Measurements from ENCODE around the gene NR3C1. TPM values are rescaled to one million over a fixed set of nuclear protein-coding genes. Genes with fewer than 3 reads are reported as not detected.

The NR3C1 gene
- total and polyA plus RNA-seq, 2 of the 13 experiments (the other 11 are each of a cell fraction or from before 2014, with no cell fraction given), result 10.0 to 24.3 TPM

DNA sequence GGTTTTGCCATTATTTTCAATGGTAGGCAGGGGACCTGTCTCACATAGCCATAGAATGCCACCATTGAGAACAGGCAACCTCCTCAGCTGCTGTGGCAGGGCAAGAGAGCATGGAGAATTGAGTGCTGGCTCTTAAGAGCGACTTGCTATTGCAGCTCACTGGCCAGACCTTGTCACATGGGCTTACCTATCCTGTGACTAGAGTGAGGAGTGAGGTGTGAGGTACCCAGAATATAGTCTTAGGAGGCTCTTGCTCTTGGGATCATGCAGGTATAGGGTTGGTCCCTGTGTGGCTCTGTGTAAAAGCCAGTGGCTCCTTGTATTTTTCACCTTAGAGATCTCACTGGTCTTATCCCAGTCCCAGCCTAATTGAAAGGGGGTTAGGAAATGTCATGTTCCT, 39.8 kb upstream of the NR3C1 start:
- no peak overlapping the region for H3K9ac ChIP-seq (ENCODE audit: insufficient read depth, low read depth, low read length)
- CTCF ChIA-PET (ENCODE audit: low intra/inter-chr PET ratio, low total read pairs), result no interaction called here
- no peaks in the 10 kb centered on the region; a peak in 1 of 5 replicates for H3K27me3 ChIP-seq (ENCODE audit: control insufficient read depth in 1 of 2, insufficient read depth in 2 of 2, low read length in 2 of 2)
- no TSS peak for BruUV-seq (replicated peaks)
- no peaks in the 10 kb centered on the region for H3K4me1 ChIP-seq (ENCODE audit: insufficient read depth, low read length)
- in situ Hi-C loops (cut with HindIII; ENCODE audit: extremely low pct_ligation_motif_present, low pct_unique_long_range_greater_than_20kb) (loop anchor here (25.0 kb wide), 1 partner anchor 369 kb away; the partner anchor contains the start of gene HMHB1), intact Hi-C loops (cut with micrococcal nuclease; ENCODE audit: unreplicated experiment) (no loop called here)
- TF ChIP-seq GZF1 (CRISPR knock-in tag; IDR thresholded peaks at IDR 0.05) (no peak), MTA1 (CRISPR knock-in tag; IDR thresholded peaks at IDR 0.05; ENCODE audit: borderline replicate concordance) (no peak)
- ATAC-seq, result no peak
- H3K36me3 ChIP-seq (replicated peaks in 1 of 2; ENCODE audit: control insufficient read depth in 1 of 2, insufficient read depth in 2 of 2, low read length in 2 of 2), result no peaks in the 10 kb centered on the region
- H2AFZ ChIP-seq (ENCODE audit: low read length), result no peak overlapping the region
- 0% methylated on average over 1 of the region's 1 CpG for WGBS (ENCODE audit: low lambda C conversion rate)
- H3K4me3 ChIP-seq (replicated peaks in 1 of 3; ENCODE audit: insufficient read depth in 1 of 3, low read depth in 2 of 3, low read length in 3 of 3), result no peak overlapping the region
- no peak for DNase-seq (ENCODE audit: low spot score)
- no peak overlapping the region for H3K4me2 ChIP-seq (ENCODE audit: low read depth, low read length)
- no peak for FAIRE-seq
- H3K79me2 ChIP-seq (ENCODE audit: insufficient read depth, low read length), result no peaks in the 10 kb centered on the region
- POLR2A ChIA-PET, result no interaction called here
- H3K9me3 ChIP-seq (ENCODE audit: low read length), result no peaks in the 10 kb centered on the region
- H4K20me1 ChIP-seq (ENCODE audit: insufficient read depth, low read length), result no peaks in the 10 kb centered on the region
- H3K27ac ChIP-seq (ENCODE audit: extremely low read length, insufficient read depth, low read length), result no peak overlapping the region

DNA sequence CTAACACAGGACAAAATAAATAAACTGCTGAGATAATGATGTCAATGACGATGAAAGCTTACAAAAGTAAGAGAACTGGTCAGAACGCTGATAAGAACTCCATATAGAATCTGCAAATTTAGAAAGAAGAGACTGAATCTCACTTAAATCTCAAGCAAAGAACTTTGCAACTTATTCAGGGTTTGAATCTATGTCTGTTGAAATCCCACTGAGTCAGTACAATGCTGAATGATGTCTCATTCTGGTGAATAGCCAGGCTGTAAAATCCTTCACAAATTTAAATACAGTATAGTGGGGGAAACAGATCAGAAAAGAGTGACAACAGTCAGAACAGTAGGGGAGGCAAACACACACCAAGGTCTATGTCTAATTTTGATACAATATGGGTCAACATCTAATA, 38.9 kb upstream of the NR3C1 start:
- BruUV-seq (replicated peaks), result no TSS peak
- Histone ChIP-seq H3K36me3 (replicated peaks in 1 of 2; ENCODE audit: control insufficient read depth in 1 of 2, insufficient read depth in 2 of 2, low read length in 2 of 2) (no peaks in the 10 kb centered on the region), H3K79me2 (ENCODE audit: insufficient read depth, low read length) (no peaks in the 10 kb centered on the region), H3K9me3 (ENCODE audit: low read length) (no peaks in the 10 kb centered on the region), H3K4me1 (ENCODE audit: insufficient read depth, low read length) (no peaks in the 10 kb centered on the region), H3K27me3 (ENCODE audit: control insufficient read depth in 1 of 2, insufficient read depth in 2 of 2, low read length in 2 of 2) (no peaks in the 10 kb centered on the region; a peak in 3 of 5 replicates), H3K4me2 (ENCODE audit: low read depth, low read length) (no peak overlapping the region), H3K9ac (ENCODE audit: insufficient read depth, low read depth, low read length) (no peak overlapping the region), H2AFZ (ENCODE audit: low read length) (no peak overlapping the region), H4K20me1 (ENCODE audit: insufficient read depth, low read length) (no peaks in the 10 kb centered on the region), H3K27ac (ENCODE audit: extremely low read length, insufficient read depth, low read length) (no peak overlapping the region), H3K4me3 (replicated peaks in 1 of 3; ENCODE audit: insufficient read depth in 1 of 3, low read depth in 2 of 3, low read length in 3 of 3) (no peak overlapping the region)
- in situ Hi-C loops (cut with HindIII; ENCODE audit: extremely low pct_ligation_motif_present, low pct_unique_long_range_greater_than_20kb) (loop anchor here (25.0 kb wide), 1 partner anchor 370 kb away; the partner anchor contains the start of gene HMHB1), intact Hi-C loops (cut with micrococcal nuclease; ENCODE audit: unreplicated experiment) (no loop called here)
- ATAC-seq (no peak), FAIRE-seq (no peak), DNase-seq (ENCODE audit: low spot score) (no peak)
- ChIA-PET POLR2A (no interaction called here), CTCF (ENCODE audit: low intra/inter-chr PET ratio, low total read pairs) (no interaction called here)
- 0% methylated on average over 2 of the region's 2 CpGs for WGBS (ENCODE audit: low lambda C conversion rate)
- TF ChIP-seq ZNF101 (CRISPR knock-in tag; IDR thresholded peaks at IDR 0.05; ENCODE audit: borderline replicate concordance, low read depth), result no peak
- no peak for TF ChIP-seq HMG20B (CRISPR knock-in tag; conservative IDR thresholded peaks at IDR 0.05)
- TF ChIP-seq TP53 (CRISPR knock-in tag; conservative IDR thresholded peaks at IDR 0.05), result no peak
- no peak for TF ChIP-seq ZMYM2 (CRISPR knock-in tag; IDR thresholded peaks at IDR 0.05)
- TF ChIP-seq ZNF773 (CRISPR knock-in tag; IDR thresholded peaks at IDR 0.05; ENCODE audit: borderline replicate concordance), result no peak
- TF ChIP-seq ZNF605 (CRISPR knock-in tag; IDR thresholded peaks at IDR 0.05), result no peak
- TF ChIP-seq, protein P1, sequence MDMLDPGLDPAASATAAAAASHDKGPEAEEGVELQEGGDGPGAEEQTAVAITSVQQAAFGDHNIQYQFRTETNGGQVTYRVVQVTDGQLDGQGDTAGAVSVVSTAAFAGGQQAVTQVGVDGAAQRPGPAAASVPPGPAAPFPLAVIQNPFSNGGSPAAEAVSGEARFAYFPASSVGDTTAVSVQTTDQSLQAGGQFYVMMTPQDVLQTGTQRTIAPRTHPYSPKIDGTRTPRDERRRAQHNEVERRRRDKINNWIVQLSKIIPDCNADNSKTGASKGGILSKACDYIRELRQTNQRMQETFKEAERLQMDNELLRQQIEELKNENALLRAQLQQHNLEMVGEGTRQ (IDR thresholded peaks at IDR 0.05; ENCODE audit: low read depth, low read length), result no peak
- TF ChIP-seq, protein P1 (CRISPR knock-in tag; IDR thresholded peaks at IDR 0.05; ENCODE audit: borderline replicate concordance), result no peak
- TF ChIP-seq ZBTB1 (CRISPR knock-in tag; IDR thresholded peaks at IDR 0.05; ENCODE audit: borderline replicate concordance), result no peak
- no peak for TF ChIP-seq ZSCAN25 (CRISPR knock-in tag; IDR thresholded peaks at IDR 0.05)
- no peak for TF ChIP-seq ZFP62 (CRISPR knock-in tag; IDR thresholded peaks at IDR 0.05)
- TF ChIP-seq REXO4 (CRISPR knock-in tag; IDR thresholded peaks at IDR 0.05; ENCODE audit: borderline replicate concordance), result no peak
- TF ChIP-seq, protein P2, sequence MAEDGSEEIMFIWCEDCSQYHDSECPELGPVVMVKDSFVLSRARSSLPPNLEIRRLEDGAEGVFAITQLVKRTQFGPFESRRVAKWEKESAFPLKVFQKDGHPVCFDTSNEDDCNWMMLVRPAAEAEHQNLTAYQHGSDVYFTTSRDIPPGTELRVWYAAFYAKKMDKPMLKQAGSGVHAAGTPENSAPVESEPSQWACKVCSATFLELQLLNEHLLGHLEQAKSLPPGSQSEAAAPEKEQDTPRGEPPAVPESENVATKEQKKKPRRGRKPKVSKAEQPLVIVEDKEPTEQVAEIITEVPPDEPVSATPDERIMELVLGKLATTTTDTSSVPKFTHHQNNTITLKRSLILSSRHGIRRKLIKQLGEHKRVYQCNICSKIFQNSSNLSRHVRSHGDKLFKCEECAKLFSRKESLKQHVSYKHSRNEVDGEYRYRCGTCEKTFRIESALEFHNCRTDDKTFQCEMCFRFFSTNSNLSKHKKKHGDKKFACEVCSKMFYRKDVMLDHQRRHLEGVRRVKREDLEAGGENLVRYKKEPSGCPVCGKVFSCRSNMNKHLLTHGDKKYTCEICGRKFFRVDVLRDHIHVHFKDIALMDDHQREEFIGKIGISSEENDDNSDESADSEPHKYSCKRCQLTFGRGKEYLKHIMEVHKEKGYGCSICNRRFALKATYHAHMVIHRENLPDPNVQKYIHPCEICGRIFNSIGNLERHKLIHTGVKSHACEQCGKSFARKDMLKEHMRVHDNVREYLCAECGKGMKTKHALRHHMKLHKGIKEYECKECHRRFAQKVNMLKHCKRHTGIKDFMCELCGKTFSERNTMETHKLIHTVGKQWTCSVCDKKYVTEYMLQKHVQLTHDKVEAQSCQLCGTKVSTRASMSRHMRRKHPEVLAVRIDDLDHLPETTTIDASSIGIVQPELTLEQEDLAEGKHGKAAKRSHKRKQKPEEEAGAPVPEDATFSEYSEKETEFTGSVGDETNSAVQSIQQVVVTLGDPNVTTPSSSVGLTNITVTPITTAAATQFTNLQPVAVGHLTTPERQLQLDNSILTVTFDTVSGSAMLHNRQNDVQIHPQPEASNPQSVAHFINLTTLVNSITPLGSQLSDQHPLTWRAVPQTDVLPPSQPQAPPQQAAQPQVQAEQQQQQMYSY (CRISPR knock-in tag; IDR thresholded peaks at IDR 0.05), result no peak

Measured in HepG2 (cell line).